BLaER1 (cell line): ENCODE measurements around the gene DNAJB4.
A peak's percentile ranks its signal among the peaks of the same experiment; 100 is the strongest.
"Not testable (repeated sequence)": the region's sequence is repeated elsewhere in the genome, so short reads cannot be mapped to it uniquely, and the experiment has no call there.

ENCODE experiments used
- H3K27ac ChIP-seq: shearing (Covaris generic); formaldehyde crosslinking; 2 replicates; pipeline ENCODE4 v1.8.1; 2022
- H3K27me3 ChIP-seq: shearing (Covaris generic); formaldehyde crosslinking; 2 replicates; pipeline ENCODE4 v1.8.1; 2022
- H3K36me3 ChIP-seq: shearing (Covaris generic); formaldehyde crosslinking; 2 replicates; pipeline ENCODE4 v1.8.1; 2022
- H3K4me1 ChIP-seq: shearing (Covaris generic); formaldehyde crosslinking; 2 replicates; pipeline ENCODE4 v1.8.1; 2022
- H3K4me2 ChIP-seq: shearing (Covaris generic); formaldehyde crosslinking; 2 replicates; pipeline ENCODE4 v1.8.1; 2022
- H3K4me3 ChIP-seq: shearing (Covaris generic); formaldehyde crosslinking; 2 replicates; pipeline ENCODE4 v1.8.1; 2022
- H3K9ac ChIP-seq: shearing (Covaris generic); formaldehyde crosslinking; 2 replicates; pipeline ENCODE4 v1.8.1; 2022
- H3K9me3 ChIP-seq: shearing (Covaris generic); formaldehyde crosslinking; 2 replicates; pipeline ENCODE4 v1.8.1; 2022
- H4K20me1 ChIP-seq: shearing (Covaris generic); formaldehyde crosslinking; 2 replicates; pipeline ENCODE4 v1.8.1; 2022
- Cebpa-rat ChIP-seq: shearing (Covaris generic); IDR thresholded peaks from 2 replicates; pipeline ENCODE4 v1.8.1; 2022

The DNAJB4 gene

GRCh38 chr1:77987919-77988318 lies 16.8 kb upstream of the DNAJB4 start:
- TF ChIP-seq Cebpa-rat, result no peak
- H3K4me1 ChIP-seq, result no peaks in the 10 kb centered on the region
- no peak overlapping the region for H3K4me2 ChIP-seq
- H4K20me1 ChIP-seq, result peaks cover 6% of the 10 kb centered on the region; the same call in 1 of the 2 replicates
- H3K9ac ChIP-seq, result no peak overlapping the region
- no peak overlapping the region for H3K27ac ChIP-seq
- H3K27me3 ChIP-seq, result no peaks in the 10 kb centered on the region
- H3K9me3 ChIP-seq, result peaks cover 8% of the 10 kb centered on the region; the same call in 1 of the 2 replicates
- H3K36me3 ChIP-seq, result peaks cover 48% of the 10 kb centered on the region
- no peak overlapping the region for H3K4me3 ChIP-seq

DNA sequence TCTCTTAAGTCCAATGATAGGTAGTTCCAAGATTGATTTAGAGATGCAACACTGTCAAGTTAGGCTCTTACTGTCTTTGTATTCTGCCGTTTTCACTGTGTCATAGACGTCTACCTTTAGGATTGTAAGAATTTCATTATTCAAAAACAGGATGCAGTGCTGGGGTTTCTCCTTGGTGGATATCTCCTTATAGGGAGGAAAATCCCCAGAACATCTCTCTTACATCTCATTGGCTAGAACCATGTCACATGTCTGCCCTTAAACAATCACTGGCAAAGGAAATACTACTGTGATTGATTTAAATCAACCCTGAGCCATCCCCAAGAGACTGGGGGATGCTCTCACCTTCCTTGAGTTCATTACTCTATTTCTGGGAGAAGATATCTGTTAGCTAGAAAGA lies 15.0 kb upstream of the DNAJB4 start:
- H3K27ac ChIP-seq, result no peak overlapping the region
- H3K4me3 ChIP-seq, result no peak overlapping the region
- H3K9me3 ChIP-seq, result peaks cover 8% of the 10 kb centered on the region; the same call in 1 of the 2 replicates
- H3K9ac ChIP-seq, result no peak overlapping the region
- no peaks in the 10 kb centered on the region for H4K20me1 ChIP-seq
- no peak for TF ChIP-seq Cebpa-rat
- H3K36me3 ChIP-seq, result peaks cover 48% of the 10 kb centered on the region
- no peaks in the 10 kb centered on the region for H3K4me1 ChIP-seq
- H3K4me2 ChIP-seq, result no peak overlapping the region
- H3K27me3 ChIP-seq, result no peaks in the 10 kb centered on the region

DNA sequence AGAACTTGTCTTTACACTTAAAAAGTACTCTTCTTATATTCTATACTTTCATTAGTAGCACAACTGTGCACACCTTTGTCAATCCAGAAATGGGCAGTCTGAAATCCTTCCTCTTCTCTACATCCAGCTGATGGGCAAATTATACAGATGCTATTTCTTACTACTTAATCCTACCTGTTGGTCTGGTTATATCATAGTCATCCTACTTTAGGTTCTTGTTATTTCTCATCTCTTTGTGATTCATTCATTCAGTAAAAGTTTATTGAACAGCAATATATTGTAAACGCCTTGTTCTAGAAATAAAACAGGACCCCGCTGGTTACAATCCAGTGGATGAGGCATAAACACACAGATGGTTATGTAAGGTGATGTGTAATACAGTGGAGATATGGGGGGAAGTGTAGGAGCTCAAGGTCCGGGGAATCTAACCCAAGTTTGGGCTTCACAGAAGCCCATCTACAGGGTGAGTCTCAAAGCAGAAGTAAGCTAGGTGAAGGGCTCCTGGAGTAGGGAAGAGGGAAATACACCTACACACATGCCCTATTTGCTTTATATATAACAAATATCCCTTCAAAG lies 14.0 kb upstream of the DNAJB4 start:
- H4K20me1 ChIP-seq, result no peaks in the 10 kb centered on the region
- peaks cover 51% of the 10 kb centered on the region for H3K36me3 ChIP-seq
- no peak for TF ChIP-seq Cebpa-rat
- H3K9ac ChIP-seq, result no peak overlapping the region
- H3K4me3 ChIP-seq, result no peak overlapping the region
- H3K4me1 ChIP-seq, result no peaks in the 10 kb centered on the region
- no peak overlapping the region for H3K4me2 ChIP-seq
- H3K9me3 ChIP-seq, result peaks cover 8% of the 10 kb centered on the region; the same call in 1 of the 2 replicates
- no peaks in the 10 kb centered on the region for H3K27me3 ChIP-seq
- H3K27ac ChIP-seq, result no peak overlapping the region

DNA sequence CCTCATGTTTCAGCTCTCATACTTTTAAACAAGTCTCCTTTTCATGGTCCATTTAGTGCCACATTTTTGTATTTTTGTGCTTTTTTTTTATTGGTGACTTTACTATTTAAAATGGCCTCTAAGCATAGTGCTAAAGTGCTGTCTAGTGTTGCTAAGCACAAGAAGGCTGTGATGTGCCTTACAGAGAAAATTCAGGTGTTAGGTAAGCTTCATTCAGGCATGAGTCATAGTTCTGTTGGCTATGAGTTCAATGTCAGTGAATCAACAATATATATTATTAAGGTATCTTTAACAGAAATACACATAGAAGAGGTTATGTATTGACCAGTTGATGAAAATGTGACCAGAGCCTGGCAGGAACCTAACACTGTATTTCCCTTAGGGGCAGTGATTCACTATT lies 13.1 kb upstream of the DNAJB4 start:
- Histone ChIP-seq H3K4me1 (no peaks in the 10 kb centered on the region), H3K4me2 (no peak overlapping the region), H3K9me3 (peaks cover 8% of the 10 kb centered on the region; the same call in 1 of the 2 replicates), H3K36me3 (peaks cover 52% of the 10 kb centered on the region), H3K9ac (no peak overlapping the region), H3K27me3 (no peaks in the 10 kb centered on the region), H4K20me1 (no peaks in the 10 kb centered on the region), H3K4me3 (no peak overlapping the region), H3K27ac (no peak overlapping the region)
- no peak for TF ChIP-seq Cebpa-rat

- H3K4me1 ChIP-seq, result no peaks in the 10 kb centered on the region
- no peak overlapping the region for H3K27ac ChIP-seq
- no peak overlapping the region for H3K9ac ChIP-seq
- H3K4me2 ChIP-seq, result no peak overlapping the region
- H3K9me3 ChIP-seq, result peaks cover 8% of the 10 kb centered on the region; the same call in 1 of the 2 replicates
- H3K4me3 ChIP-seq, result no peak overlapping the region
- peaks cover 56% of the 10 kb centered on the region for H3K36me3 ChIP-seq
- no peaks in the 10 kb centered on the region for H4K20me1 ChIP-seq
- H3K27me3 ChIP-seq, result no peaks in the 10 kb centered on the region
- no peak for TF ChIP-seq Cebpa-rat
Observed at GRCh38 chr1:77994117-77994705, 10.5 kb upstream of the DNAJB4 start.

- Histone ChIP-seq H3K36me3 (peaks cover 45% of the 10 kb centered on the region), H3K9ac (no peak overlapping the region), H3K27ac (no peak overlapping the region), H3K9me3 (no peaks in the 10 kb centered on the region), H3K4me3 (no peak overlapping the region), H3K27me3 (no peaks in the 10 kb centered on the region), H4K20me1 (no peaks in the 10 kb centered on the region), H3K4me1 (no peaks in the 10 kb centered on the region), H3K4me2 (no peak overlapping the region)
- TF ChIP-seq Cebpa-rat, result no peak
Observed at GRCh38 chr1:77996734-77997133, 8.0 kb upstream of the DNAJB4 start.

DNA sequence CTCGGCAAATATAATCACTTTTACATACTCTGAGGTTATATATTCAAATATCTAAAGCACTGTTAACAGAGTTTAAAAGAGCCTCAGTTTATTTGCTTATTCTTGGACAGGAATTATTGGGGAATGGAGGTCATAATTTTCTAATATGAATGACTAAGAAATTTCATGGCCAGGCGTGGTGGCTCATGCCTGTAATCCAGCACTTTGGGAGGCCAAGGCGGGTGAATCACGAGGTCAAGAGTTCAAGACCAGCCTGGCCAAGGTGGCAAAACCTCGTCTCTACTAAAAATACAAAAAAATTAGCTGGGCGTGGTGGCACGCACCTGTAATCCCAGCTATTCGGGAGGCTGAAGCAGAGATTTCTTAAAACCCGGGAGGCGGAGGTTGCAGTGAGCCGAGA lies 4.2 kb upstream of the DNAJB4 start:
- Histone ChIP-seq H3K36me3 (peaks cover 22% of the 10 kb centered on the region), H3K4me1 (peaks cover 18% of the 10 kb centered on the region)
- H3K4me3 ChIP-seq, H3K9ac ChIP-seq, H3K9me3 ChIP-seq, H3K4me2 ChIP-seq, H3K27me3 ChIP-seq, H3K27ac ChIP-seq, H4K20me1 ChIP-seq: not testable (repeated sequence)

- TF ChIP-seq Cebpa-rat, result no peak
- H3K9me3 ChIP-seq, result no peaks in the 10 kb centered on the region
- no peaks in the 10 kb centered on the region for H3K27me3 ChIP-seq
- H3K4me3 ChIP-seq, result no peak overlapping the region
- H3K4me1 ChIP-seq, result peaks cover 38% of the 10 kb centered on the region
- H3K27ac ChIP-seq, result no peak overlapping the region
- no peaks in the 10 kb centered on the region for H3K36me3 ChIP-seq
- peak overlapping the region; percentile 73; the same call in 1 of the 2 replicates for H3K4me2 ChIP-seq
- no peaks in the 10 kb centered on the region for H4K20me1 ChIP-seq
- H3K9ac ChIP-seq, result no peak overlapping the region
Observed at GRCh38 chr1:78003070-78003746, 1.5 kb upstream of the DNAJB4 start.

DNA sequence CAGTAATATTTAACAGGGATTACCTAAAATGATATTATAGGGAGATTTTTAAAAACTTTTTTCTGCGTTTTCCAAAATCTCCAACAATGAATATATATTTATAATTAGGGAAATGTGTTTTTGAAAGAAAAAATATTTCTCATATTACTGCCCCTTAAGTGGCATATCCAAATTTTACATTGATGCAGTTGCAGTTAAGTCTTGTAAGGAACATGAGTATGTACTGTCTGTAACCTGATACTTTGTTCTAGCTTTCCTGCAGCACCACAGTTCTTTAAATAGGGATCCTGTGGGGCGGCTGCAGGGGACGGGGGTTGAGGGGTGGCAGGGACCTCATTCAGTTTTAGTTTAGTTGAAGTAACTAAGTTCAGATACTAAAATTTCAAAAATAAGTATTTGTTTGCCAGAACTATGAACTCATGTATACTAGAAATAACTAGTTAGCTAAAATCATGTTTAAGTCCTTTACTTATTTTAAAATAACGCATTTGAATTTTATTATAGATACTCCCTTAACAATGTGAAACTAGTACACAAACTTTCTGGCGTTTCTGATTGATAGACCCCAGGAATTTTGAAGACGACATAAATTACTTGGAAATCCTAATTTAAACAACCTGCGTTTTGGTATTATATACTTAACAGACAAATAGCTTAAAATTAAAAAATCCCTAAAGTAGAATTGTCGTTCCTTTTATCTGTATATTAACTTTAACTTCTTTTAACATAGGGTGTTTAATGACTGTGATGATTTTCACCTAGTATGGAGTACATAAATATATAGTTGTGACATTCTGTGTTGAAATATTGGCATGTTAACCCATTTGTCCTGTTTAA lies 639 bp upstream of the DNAJB4 start:
- Histone ChIP-seq H3K36me3 (no peaks in the 10 kb centered on the region), H3K27ac (peak overlapping the region; percentile 93), H3K4me3 (peak overlapping the region; percentile 64)

DNA sequence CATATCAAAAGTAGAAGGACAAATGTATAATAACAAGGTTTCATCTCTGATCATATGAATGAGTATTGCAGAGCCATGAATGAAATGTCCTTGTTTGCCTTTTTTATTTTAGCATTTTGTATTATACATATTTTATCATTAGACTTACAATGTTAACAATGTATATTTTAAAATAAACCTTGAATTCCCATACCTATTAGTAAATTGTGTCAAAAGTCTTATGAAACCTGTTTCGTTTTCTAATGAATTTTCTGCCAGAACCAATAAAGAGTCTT lies 646 bp downstream of the DNAJB4 start:
- Histone ChIP-seq H3K27ac (peak overlapping the region; percentile 93), H3K9me3 (no peaks in the 10 kb centered on the region), H3K4me2 (peak overlapping the region; percentile 73), H3K4me3 (peak overlapping the region; percentile 64), H4K20me1 (no peaks in the 10 kb centered on the region), H3K36me3 (no peaks in the 10 kb centered on the region), H3K4me1 (peaks cover 38% of the 10 kb centered on the region), H3K27me3 (no peaks in the 10 kb centered on the region), H3K9ac (peak overlapping the region; percentile 77)
- TF ChIP-seq Cebpa-rat, result no peak

More for the DNA sequence above, 639 bp upstream of the DNAJB4 start:
- Histone ChIP-seq H3K9me3 (no peaks in the 10 kb centered on the region), H3K4me1 (peaks cover 38% of the 10 kb centered on the region), H4K20me1 (no peaks in the 10 kb centered on the region), H3K4me2 (peak overlapping the region; percentile 73), H3K9ac (peak overlapping the region; percentile 77), H3K27me3 (no peaks in the 10 kb centered on the region)
- TF ChIP-seq Cebpa-rat, result no peak
